Effector CD4-positive, alpha-beta T cell (primary cell): ENCODE data around the gene MINK1.

Experiments used
- DNase-seq: peaks from one replicate; pipeline ENCODE4 v3.0.0-alpha.2; 2020

The MINK1 gene

GRCh38 chr17:4938688-4939545, 105.8 kb downstream of the MINK1 start:
- no peak for DNase-seq

DNA sequence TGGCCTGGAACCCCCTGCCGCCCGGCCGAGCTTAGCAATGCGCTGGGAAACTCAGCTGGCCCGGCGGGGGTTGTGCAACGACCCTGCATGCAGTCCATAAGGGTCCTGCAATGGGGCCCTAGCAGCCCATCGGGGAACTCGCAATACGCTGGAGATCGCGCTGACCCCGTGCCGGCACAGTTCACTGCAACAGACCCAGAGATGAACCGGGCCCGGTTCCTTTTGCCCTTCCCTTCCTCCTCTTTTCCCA, 106.3 kb downstream of the MINK1 start:
- DNase-seq = no peak

GRCh38 chr17:4939796-4940554, 106.8 kb downstream of the MINK1 start, which contains the start of the genes RNF167 and SLC25A11:
Gene RNF167 (plus strand): TSS chr17:4940268. CDS start chr17:4940910, 642 bp downstream.
Gene SLC25A11 (minus strand): TSS chr17:4940046. CDS start chr17:4939910, 136 bp downstream.
- peak; percentile 95 for DNase-seq

GRCh38 chr17:4940555-4941318, 107.6 kb downstream of the MINK1 start:
- DNase-seq = peak; percentile 17

- no peak for DNase-seq
Observed at GRCh38 chr17:4941319-4941610, 108.1 kb downstream of the MINK1 start.

GRCh38 chr17:4942760-4943508, 109.8 kb downstream of the MINK1 start:
- DNase-seq = no peak

GRCh38 chr17:4944163-4944553, 111.0 kb downstream of the MINK1 start:
- DNase-seq = peak; percentile 37

DNA sequence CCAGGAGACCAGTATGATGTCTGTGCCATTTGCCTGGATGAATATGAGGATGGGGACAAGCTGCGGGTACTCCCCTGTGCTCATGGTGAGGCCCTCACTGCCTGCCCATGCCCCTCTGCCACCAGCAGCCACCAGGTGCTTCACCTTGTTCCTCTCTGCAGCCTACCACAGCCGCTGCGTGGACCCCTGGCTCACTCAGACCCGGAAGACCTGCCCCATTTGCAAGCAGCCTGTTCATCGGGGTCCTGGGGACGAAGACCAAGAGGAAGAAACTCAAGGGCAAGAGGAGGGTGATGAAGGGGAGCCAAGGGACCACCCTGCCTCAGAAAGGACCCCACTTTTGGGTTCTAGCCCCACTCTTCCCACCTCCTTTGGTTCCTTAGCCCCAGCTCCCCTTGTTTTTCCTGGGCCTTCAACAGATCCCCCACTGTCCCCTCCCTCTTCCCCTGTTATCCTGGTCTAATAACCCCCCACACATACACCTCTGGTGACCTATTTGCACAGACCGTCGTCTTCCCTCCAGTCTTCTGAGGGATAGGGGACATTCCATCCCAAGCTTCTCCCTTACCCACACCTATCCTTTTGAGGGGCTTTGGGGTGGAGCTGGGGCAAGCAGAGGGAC, 111.5 kb downstream of the MINK1 start:
- DNase-seq = no peak

DNA sequence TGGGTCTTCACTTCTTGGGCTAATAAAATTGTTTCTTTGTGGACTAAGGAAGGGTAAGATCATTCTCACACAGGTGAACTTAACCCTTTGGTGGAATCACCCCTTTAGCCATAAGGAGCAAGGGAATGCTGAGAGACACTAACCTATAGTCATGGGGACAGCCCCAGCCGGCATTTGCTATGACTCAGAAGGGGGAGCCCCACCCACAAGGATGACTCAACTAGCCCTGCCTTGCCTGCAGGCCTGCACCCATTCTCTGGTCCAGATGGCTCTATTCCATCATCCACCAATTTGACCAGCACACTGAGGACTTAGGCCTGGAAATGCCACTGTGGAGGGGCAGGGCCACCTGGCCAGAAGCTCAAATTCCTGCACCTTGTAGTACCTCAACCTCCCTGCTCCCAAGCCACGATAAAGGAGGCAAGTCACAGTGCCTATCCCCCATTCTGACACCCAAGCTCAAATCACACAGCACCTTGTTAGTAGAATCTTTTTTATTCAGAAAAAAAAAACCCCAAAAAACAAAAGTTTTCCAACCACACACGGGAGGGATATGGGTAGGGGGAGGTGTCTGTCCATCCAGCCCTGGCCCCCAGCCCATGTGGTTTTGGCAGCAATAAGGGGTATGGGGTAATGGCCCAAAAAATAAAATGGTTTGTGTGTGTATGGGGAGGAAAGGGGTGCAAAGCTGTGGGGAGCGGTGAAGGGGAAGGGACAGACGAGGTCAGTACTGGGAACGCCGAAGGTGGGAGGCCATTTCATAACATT, 112.2 kb downstream of the MINK1 start:
- peak; percentile 72 for DNase-seq

DNA sequence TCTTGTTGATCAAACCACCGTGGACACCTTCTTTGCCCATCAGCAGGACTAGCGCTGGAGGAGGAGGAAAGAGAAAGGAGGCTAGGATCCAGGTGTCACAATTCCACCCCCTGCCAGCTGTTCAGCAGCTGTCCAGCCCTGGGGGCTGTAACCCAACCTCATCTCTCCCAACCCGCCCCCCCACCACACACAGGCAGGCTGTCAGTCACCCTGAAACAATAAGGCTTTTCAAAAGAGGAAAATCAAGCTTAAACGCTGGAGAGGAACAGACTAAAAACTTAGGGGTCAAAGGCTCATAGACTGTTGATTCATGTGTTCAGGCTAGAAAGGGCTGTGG, 112.8 kb downstream of the MINK1 start:
- no peak for DNase-seq

DNA sequence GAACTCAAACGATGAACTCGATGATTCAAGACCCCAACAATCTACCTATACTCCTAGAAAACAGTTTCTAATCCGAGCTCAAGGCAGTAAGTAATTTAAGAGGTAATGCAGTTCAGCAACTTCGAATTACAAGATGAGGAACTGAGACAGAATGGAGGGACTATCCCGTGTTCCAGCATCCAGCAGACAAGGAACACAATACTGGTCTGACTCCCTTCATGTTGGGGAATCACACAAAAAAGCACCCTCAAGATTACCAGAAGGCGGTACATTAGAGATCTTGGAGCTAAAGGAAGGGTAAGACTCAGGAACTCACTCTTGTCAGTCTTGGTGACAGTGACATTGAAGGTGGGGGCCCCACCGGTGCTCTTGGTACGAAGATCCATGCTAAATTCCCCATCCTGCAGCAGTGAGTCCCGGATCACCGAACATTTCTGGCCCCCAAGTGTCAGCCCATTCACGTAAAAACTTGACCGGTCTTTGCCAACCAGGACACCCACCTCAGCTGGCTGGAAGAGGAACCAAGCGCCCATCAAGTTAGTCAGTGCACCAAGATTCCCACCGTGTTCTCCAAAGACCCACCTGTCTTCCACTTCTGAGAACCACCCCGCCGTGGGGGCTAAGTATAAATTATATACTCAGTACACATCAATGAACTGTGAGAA, 113.3 kb downstream of the MINK1 start:
- no peak for DNase-seq

GRCh38 chr17:4947010-4947410, 113.9 kb downstream of the MINK1 start:
- no peak for DNase-seq
